Epithelial cell of proximal tubule (primary cell): ENCODE measurements around the gene ZFP36L2. TPM values are rescaled to one million over a fixed set of nuclear protein-coding genes. Genes with fewer than 3 reads are reported as not detected.

Experiments
- DNase-seq: peaks from one replicate; pipeline ENCODE4 v3.0.0-alpha.2; 2011; ENCODE audit warnings: low read depth
- H3K4me3 ChIP-seq: 2 replicates; pipeline ENCODE4 v1.5.1; 2011; ENCODE audit warnings: low read depth, mild to moderate bottlenecking, low read length
- total RNA-seq: library from RNA; depleted of rRNA; stranded (reverse); fragments of >200 nt; gene quantifications from 2 replicates; pipeline ENCODE4 v1.2.3, GENCODE V29; 2015
- TF ChIP-seq, protein P1 (sequence below): conservative IDR thresholded peaks from 2 replicates; pipeline ENCODE4 v1.5.1; 2012; ENCODE audit warnings: low read depth, mild to moderate bottlenecking, low read length

ZFP36L2 gene
- total RNA-seq, 1 donor from 2014 or later: 10.5 TPM

- no peak overlapping the region for H3K4me3 ChIP-seq
- no peak for DNase-seq
- TF ChIP-seq, protein P1, sequence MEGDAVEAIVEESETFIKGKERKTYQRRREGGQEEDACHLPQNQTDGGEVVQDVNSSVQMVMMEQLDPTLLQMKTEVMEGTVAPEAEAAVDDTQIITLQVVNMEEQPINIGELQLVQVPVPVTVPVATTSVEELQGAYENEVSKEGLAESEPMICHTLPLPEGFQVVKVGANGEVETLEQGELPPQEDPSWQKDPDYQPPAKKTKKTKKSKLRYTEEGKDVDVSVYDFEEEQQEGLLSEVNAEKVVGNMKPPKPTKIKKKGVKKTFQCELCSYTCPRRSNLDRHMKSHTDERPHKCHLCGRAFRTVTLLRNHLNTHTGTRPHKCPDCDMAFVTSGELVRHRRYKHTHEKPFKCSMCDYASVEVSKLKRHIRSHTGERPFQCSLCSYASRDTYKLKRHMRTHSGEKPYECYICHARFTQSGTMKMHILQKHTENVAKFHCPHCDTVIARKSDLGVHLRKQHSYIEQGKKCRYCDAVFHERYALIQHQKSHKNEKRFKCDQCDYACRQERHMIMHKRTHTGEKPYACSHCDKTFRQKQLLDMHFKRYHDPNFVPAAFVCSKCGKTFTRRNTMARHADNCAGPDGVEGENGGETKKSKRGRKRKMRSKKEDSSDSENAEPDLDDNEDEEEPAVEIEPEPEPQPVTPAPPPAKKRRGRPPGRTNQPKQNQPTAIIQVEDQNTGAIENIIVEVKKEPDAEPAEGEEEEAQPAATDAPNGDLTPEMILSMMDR: no peak
Observed at GRCh38 chr2:43186321-43186678, 40.1 kb downstream of the ZFP36L2 start.

- DNase-seq: no peak
- H3K4me3 ChIP-seq: no peak overlapping the region
- TF ChIP-seq, protein P1: no peak
Observed at GRCh38 chr2:43185146-43185545, 41.3 kb downstream of the ZFP36L2 start.

DNA sequence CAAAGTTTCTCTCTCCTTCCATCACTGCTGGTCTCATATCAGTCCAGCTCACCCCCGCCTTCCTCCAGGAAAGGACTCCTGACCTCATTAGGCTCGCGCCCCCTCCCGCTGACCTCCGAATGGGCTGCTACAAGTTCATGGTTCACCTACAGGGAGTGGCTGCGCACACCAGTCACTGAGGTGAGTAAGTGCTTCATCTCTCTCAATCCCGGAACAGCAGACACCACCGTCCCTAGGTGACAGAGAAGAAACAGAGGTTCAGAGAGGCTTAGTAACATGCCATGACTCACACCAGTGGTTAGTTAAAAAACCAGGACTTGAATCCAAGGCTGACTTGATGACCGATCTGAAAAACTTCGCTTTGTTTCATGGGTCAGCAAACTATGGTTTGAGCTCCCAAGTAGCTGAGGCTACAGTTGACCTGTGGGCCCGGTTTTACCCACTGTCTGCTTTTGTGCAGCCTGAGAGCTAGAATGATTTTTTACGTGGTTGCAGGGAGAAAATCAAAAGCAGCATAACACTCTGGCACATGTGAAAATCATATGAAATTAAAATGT is 42.0 kb downstream of the ZFP36L2 start:
- no peak overlapping the region for H3K4me3 ChIP-seq
- TF ChIP-seq, protein P1: no peak
- DNase-seq: peak; percentile 88

GRCh38 chr2:43183743-43184142 is 42.7 kb downstream of the ZFP36L2 start:
- DNase-seq: no peak
- H3K4me3 ChIP-seq: no peak overlapping the region
- TF ChIP-seq, protein P1: no peak

DNA sequence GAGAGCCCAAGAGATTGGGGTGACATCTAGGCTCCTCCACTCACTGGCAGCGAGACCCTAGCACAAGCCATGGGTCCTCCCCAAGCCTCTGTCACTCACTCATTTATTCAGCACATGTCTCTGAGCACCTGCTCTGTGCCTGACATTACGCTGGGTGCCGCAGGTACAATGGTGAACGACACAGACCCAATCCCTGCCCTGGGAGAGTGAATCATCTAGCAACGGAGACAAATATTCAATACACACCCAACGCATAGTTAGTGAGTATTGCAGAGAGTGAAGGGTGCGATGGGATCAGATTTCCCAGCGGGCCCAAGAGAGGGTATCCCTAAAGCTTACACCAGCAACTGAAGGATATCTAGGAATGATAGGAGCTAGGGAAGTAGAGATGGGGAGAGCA is 45.5 kb downstream of the ZFP36L2 start:
- DNase-seq: no peak
- no peak overlapping the region for H3K4me3 ChIP-seq
- TF ChIP-seq, protein P1: no peak

DNA sequence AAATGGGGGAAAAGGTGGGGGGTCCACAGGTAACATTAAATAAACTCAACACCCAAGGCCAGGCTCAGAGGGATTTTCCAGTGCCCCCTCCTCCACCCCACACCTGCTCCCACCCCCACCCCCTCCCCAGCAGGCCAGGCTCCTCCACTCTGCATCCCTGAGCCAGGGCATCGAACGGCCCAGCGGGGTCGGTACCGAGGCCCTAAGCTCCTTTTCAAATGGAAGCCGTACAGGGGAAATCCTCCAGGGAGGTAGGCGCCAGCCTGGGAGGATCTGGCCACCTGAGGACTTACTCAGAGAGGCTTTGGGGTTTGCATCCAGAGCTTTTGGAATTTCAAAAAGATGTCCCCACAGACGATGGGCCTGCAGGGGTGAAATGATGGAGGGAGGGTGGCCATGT is 46.5 kb downstream of the ZFP36L2 start:
- TF ChIP-seq, protein P1: no peak
- no peak for DNase-seq

More for the DNA sequence above, 46.5 kb downstream of the ZFP36L2 start:
- H3K4me3 ChIP-seq: no peak overlapping the region
